Activated CD8-positive, alpha-beta memory T cell treated with anti-CD3 and anti-CD28 coated beads, Interleukin-2, amount 10 ng/mL, durations not matched to agents 7 days and 5 days (primary cell): ENCODE measurements around the gene DLX6. TPM values are rescaled to one million over a fixed set of nuclear protein-coding genes. Genes with fewer than 3 reads are reported as not detected.

Experiments used
- ATAC-seq: fragments of 150-1000 bp; cut with Tn5 transposase; one replicate; pipeline ENCODE4 v1.10.0; 2021; ENCODE audit warnings: moderate library complexity
- CTCF ChIA-PET: fragments of 350-600 bp; sonication (Branson Sonifier 250); formaldehyde crosslinking; loops from one replicate; lab custom pipeline; 2021; ENCODE audit warnings: antibody characterized with exemption; lab: Charles Lee
- DNase-seq: peaks from one replicate; pipeline ENCODE4 v3.0.0-alpha.2; 2020
- H3K27ac Mint-ChIP-seq: one replicate; pipeline ENCODE4 v1.8.0; 2021; ENCODE audit warnings: mild to moderate bottlenecking, mixed read lengths
- H3K27me3 Mint-ChIP-seq: one replicate; pipeline ENCODE4 v1.8.0; 2021; ENCODE audit warnings: mixed read lengths
- H3K36me3 Mint-ChIP-seq: one replicate; pipeline ENCODE4 v1.8.0; 2021; ENCODE audit warnings: mild to moderate bottlenecking, mixed read lengths
- H3K4me1 Mint-ChIP-seq: one replicate; pipeline ENCODE4 v1.8.0; 2021; ENCODE audit warnings: mixed read lengths
- H3K4me3 Mint-ChIP-seq: one replicate; pipeline ENCODE4 v1.8.0; 2021; ENCODE audit warnings: mild to moderate bottlenecking, moderate library complexity, mixed read lengths
- H3K9me3 Mint-ChIP-seq: one replicate; pipeline ENCODE4 v1.8.0; 2022; ENCODE audit warnings: low read depth, mixed read lengths
- total RNA-seq, 2 experiments: library from RNA; stranded (reverse); gene quantifications; one replicate each; pipeline ENCODE4 v1.2.3, GENCODE V29; 2021

Gene DLX6
- total RNA-seq, result not detected

DNA sequence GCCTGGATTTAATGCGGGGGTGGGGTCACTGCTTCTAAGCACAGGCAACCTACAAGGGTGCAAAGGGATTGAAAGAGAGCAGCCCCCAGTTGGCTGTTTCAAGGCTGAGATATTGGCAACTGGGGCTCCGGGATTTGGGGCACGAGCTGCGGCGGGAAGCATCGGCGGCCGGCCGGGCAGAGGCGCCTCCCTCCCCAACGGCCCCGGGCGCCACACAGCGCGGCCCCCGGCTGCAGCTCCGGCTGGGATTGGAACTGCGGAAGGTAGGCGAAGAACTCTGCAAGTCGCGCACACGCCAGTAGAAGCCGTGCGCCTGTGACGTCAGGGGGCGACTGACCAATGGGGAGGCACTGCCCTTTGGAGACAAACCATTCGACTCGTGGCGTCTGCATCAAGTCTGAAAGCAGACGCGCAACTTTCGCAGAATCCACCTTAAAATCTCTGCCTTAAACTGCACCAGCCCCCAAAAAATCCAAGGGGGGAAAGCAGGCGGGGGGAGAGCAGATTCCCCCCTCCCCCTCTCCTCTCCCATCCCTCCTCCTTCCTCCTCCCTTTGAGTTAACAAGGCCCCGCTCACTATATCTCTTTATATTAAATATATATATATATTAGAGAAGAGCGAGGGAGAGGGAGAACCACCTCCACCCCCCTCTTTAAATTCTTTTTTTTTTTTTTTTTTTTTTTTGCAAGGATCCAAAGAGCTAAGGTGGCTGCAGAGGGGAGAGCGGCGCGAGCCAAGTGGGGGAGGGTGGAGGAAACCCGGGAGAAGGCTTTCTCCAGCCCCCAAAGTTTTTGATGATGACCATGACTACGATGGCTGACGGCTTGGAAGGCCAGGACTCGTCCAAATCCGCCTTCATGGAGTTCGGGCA lies at the start of gene DLX6:
TSS of gene DLX6 (plus strand) at position 371 of the 872 bp plus-strand sequence. CDS start at position 796, 425 bp downstream.
- peaks cover 6% of the 10 kb centered on the region for H3K36me3 Mint-ChIP-seq
- peak within 1 kb of the TSS; percentile 50 for H3K4me3 Mint-ChIP-seq
- ATAC-seq (no peak), DNase-seq (peak; percentile 45)
- H3K27me3 Mint-ChIP-seq, result peaks cover 88% of the 10 kb centered on the region
- no peak within 1 kb of the TSS for H3K27ac Mint-ChIP-seq
- no peaks in the 10 kb centered on the region for H3K9me3 Mint-ChIP-seq
- H3K4me1 Mint-ChIP-seq, result peaks cover 8% of the 10 kb centered on the region
- CTCF ChIA-PET, result interaction anchor here (0.6 to 1.5 kb wide), 3 partner anchors 16 to 466 kb away, joined by 3 to 4 read pairs (median 4); no protein-coding TSS in a partner anchor

DNA sequence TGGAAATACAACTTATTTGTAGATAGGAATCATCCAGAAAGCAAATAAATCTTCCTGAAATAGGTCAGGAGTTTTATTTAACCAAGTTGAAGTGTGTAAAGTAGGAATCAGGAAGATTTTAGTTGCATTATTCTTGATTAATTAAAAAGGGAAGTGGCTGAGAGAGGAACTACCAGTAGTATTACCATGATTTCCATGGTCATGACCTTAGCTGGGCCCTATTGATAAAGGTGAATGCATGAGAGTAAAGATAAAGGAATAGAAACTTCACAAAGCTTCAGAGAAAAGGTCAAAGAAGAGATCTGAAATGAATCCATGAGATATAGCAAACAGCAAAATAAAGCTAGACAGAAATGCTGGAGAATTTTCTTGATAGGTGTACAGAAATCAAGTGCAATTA lies 46.2 kb upstream of the DLX6 start:
- Mint-ChIP-seq H3K4me3 (no peak overlapping the region), H3K27ac (no peak overlapping the region), H3K9me3 (no peaks in the 10 kb centered on the region), H3K4me1 (no peaks in the 10 kb centered on the region), H3K36me3 (no peaks in the 10 kb centered on the region), H3K27me3 (peaks cover 19% of the 10 kb centered on the region)
- no peak for ATAC-seq
- DNase-seq, result no peak
- CTCF ChIA-PET, result no interaction called here

DNA sequence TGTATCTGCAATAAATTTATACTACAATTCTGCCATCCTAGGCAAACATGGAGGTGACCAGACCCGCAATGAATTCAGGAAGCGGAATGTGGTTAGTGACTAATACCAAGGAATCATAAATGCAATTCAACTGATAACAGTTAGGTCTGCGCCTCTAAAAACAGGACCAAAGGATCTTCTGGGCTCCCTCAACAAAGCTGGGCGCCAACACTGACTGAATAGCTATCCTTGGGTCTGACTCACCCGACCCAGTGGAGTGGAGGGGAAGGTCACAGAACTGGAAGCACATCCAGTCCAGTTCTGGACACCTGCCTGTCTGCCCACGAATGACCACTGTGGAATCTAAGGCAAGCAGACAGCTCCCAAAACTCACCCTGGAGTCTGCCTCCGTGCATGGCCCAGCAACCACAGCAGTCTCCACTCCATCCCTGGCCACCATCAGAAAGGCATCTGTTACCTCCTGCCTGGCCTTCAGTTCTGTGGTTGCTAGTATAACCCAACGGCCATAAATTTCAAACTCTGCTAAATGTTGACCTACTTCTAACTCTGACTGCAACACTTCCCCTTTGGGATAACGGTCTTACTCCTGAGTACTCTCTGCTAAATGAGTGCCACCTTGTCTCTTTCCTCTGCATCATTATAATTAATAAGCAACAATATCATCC lies 43.0 kb upstream of the DLX6 start:
- Mint-ChIP-seq H3K9me3 (no peaks in the 10 kb centered on the region), H3K27me3 (peaks cover 22% of the 10 kb centered on the region), H3K4me3 (no peak overlapping the region), H3K27ac (no peak overlapping the region), H3K4me1 (no peaks in the 10 kb centered on the region), H3K36me3 (no peaks in the 10 kb centered on the region)
- ATAC-seq (no peak), DNase-seq (no peak)
- CTCF ChIA-PET, result no interaction called here

DNA sequence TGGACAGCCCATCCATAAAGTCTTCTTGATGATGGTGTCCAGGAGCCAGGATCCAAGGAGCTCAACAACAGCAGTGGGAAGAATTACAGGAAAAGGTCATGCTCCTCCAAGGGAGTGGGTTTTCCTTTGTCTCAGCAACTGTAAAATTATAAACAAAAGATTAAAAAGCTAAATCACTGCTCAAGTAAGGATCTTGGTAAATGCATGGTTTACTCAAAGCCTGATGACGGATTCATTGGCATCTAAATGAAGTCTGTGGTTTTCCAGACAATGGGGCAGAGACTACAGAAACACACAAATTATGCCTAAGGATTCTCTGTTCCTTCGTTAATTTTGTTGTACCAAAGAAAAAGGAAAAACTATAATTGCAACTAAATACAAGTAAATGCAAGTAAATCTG lies 36.4 kb upstream of the DLX6 start:
- ATAC-seq (no peak), DNase-seq (no peak)
- CTCF ChIA-PET, result no interaction called here
- no peaks in the 10 kb centered on the region for H3K9me3 Mint-ChIP-seq
- H3K27me3 Mint-ChIP-seq, result peaks cover 30% of the 10 kb centered on the region
- H3K27ac Mint-ChIP-seq, result no peak overlapping the region
- H3K4me1 Mint-ChIP-seq, result no peaks in the 10 kb centered on the region
- no peak overlapping the region for H3K4me3 Mint-ChIP-seq
- H3K36me3 Mint-ChIP-seq, result no peaks in the 10 kb centered on the region

DNA sequence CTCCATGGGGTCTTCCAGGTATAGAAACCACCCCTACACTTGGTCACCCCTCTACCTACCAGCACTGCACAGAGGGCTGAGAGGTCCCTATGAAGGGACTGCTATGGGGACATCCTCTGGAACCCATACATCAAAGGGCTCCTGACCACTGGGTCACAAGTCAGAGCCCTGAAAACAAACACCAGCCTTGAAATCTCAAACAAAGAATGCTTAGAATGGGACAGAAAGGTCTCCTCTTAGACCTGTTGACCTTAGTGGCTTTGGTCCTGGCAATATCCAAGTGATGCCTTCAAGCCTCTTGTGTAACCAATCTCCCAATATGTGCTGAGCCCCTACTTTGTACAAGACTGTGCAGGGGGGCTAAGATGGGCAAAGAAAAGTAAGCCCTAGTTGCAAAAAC lies 34.6 kb upstream of the DLX6 start:
- H3K4me3 Mint-ChIP-seq, result no peak overlapping the region
- no peak for ATAC-seq
- H3K4me1 Mint-ChIP-seq, result no peaks in the 10 kb centered on the region
- no peaks in the 10 kb centered on the region for H3K9me3 Mint-ChIP-seq
- H3K27me3 Mint-ChIP-seq, result peaks cover 24% of the 10 kb centered on the region
- H3K27ac Mint-ChIP-seq, result no peak overlapping the region
- H3K36me3 Mint-ChIP-seq, result no peaks in the 10 kb centered on the region
- no peak for DNase-seq
- CTCF ChIA-PET, result no interaction called here

DNA sequence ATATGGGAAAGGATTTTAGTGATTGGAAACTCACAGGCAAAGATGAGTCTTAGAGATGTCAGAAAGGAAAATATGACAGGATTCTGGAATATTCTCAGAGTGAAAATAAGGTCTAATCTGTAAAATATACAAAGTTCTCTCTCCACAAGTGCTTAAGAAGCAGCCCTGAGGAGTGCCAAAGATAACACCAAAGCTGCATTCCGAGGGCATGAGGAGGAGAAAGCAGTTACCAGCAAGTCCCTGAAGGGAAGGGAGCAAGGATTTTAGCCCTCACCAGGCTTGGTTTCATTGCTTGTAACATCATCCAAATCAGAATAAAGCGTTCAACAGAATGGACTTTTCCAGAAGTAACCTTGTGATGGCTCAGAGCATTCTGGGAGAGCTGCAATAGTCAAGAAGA lies 31.4 kb upstream of the DLX6 start:
- no peak for DNase-seq

DNA sequence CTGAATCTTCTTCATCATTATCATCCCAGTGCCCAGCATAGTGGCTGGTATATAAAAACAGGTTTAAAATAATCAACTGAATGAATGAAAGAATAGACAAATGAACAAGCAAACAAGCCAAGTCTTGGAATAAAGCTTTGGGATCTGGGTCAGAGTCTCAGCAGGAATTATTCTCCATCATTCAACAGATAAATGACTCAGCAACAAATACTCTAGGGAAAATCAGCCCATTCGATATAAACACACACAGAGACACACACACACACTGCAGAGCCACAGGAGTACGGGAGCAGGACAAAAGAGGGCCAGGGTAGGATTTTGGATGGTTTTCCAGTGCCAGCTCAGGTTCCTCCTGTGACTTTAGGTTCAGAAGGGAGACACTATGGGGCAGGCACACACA lies 29.2 kb upstream of the DLX6 start:
- Mint-ChIP-seq H3K9me3 (no peaks in the 10 kb centered on the region), H3K4me3 (no peak overlapping the region), H3K36me3 (no peaks in the 10 kb centered on the region), H3K4me1 (no peaks in the 10 kb centered on the region), H3K27ac (no peak overlapping the region), H3K27me3 (peaks cover 21% of the 10 kb centered on the region)
- ATAC-seq, result no peak
- DNase-seq, result no peak
- CTCF ChIA-PET, result no interaction called here

More for the DNA sequence above, 31.4 kb upstream of the DLX6 start:
- Mint-ChIP-seq H3K27me3 (peaks cover 27% of the 10 kb centered on the region), H3K27ac (no peak overlapping the region), H3K36me3 (no peaks in the 10 kb centered on the region), H3K9me3 (no peaks in the 10 kb centered on the region), H3K4me1 (no peaks in the 10 kb centered on the region), H3K4me3 (no peak overlapping the region)
- ATAC-seq, result no peak
- CTCF ChIA-PET, result no interaction called here

DNA sequence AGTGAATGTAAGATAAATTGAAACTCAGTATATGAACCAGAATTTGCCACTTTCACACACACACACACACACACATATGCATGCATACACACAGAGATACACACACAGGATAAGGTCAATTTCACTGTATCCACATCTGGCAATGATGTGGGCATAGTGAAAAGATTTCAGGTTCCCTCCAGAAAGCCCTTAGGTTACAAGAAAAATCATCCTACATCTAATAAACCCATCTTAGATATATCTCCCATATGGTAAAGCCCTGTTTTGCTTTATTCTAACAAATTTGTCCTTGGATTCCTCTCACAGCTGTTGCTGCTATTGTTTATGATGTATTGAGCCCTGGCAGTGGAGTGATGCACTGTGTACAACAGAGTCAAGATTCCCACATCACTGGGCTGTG lies 27.9 kb upstream of the DLX6 start:
- DNase-seq (no peak), ATAC-seq (no peak)
- Mint-ChIP-seq H3K9me3 (no peaks in the 10 kb centered on the region), H3K27me3 (peaks cover 23% of the 10 kb centered on the region), H3K27ac (no peak overlapping the region), H3K4me3 (no peak overlapping the region), H3K36me3 (no peaks in the 10 kb centered on the region), H3K4me1 (no peaks in the 10 kb centered on the region)
- CTCF ChIA-PET, result no interaction called here

DNA sequence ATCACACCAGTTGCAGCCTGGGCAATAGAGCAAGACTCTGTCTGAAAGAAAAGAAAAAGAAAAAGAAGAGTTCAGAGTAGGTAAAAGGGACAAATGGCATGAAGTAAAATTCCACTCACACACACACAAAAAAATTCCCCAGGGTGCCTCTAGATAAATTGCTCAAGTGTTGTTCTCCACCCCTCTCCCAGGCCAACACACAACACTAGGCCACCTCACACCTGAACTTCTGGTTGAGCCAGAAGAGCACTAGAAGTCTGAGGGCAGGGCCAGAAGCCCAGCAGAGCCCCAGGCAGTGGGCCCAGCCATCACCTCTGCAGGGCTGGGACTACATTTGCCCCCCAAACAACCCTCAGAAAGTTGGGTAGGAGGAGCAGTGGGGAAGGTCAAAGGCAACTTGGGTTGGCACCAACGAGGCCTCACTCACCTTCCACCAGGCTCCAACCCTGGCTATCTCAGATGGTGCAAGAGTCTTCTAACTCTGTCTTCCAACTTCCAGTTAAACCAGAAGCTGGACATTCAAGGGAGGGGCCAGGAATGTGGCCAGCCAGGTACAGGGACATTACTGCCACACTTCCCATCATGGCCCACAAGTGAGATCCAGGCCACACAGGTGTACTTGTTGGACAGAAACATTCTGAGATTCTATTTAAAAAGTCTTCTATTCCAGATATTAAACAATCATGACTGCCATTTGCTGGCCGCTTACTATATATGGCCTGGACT lies 25.6 kb upstream of the DLX6 start:
- peaks cover 29% of the 10 kb centered on the region for H3K27me3 Mint-ChIP-seq
- no peaks in the 10 kb centered on the region for H3K36me3 Mint-ChIP-seq
- ATAC-seq, result no peak
- no peaks in the 10 kb centered on the region for H3K4me1 Mint-ChIP-seq
- CTCF ChIA-PET, result no interaction called here
- no peak overlapping the region for H3K27ac Mint-ChIP-seq
- no peaks in the 10 kb centered on the region for H3K9me3 Mint-ChIP-seq
- H3K4me3 Mint-ChIP-seq, result no peak overlapping the region
- no peak for DNase-seq

DNA sequence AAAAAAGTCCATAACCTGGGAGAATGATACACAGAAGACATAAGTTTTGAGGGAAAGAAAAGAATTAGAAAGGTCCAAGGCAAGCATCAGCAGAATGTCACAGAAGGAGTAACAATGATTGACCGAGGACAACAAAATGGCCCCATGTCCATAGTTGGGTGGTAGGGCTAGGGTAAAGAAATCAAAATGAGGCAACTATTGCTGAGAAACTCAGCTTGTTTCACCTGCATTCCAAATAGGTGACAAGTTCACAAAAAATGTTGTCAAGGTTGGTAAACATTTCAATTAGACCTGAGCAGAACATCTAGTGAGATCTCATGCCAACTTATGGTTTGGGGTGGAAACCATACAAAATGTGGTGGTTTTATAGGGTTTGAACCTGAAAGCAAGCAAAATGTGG lies 22.8 kb upstream of the DLX6 start:
- H3K27me3 Mint-ChIP-seq, result peaks cover 39% of the 10 kb centered on the region
- no peak for DNase-seq

DNA sequence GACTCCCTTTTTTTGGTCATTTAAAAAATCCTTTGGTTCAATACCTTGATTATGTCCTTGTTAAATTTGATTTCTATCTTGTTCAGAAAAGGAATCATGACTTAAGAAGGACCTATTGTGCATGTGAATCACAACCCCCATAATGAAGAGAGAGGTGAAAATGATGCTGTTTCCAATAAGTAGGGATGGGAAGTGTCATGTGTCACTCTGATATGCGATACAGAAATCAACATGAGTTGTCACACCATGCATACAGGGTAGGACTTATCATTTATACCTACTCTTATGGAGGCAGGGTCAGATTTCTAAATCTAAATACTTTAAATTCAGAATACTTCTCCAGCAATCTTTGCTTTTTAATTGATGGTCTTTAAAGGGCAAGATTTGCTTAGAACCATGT lies 19.4 kb upstream of the DLX6 start:
- Mint-ChIP-seq H3K4me1 (no peaks in the 10 kb centered on the region), H3K27me3 (peaks cover 64% of the 10 kb centered on the region), H3K9me3 (no peaks in the 10 kb centered on the region)

More for the DNA sequence above, 22.8 kb upstream of the DLX6 start:
- no peak for ATAC-seq
- CTCF ChIA-PET, result no interaction called here
- Mint-ChIP-seq H3K9me3 (no peaks in the 10 kb centered on the region), H3K27ac (no peak overlapping the region), H3K36me3 (no peaks in the 10 kb centered on the region), H3K4me3 (no peak overlapping the region), H3K4me1 (no peaks in the 10 kb centered on the region)

DNA sequence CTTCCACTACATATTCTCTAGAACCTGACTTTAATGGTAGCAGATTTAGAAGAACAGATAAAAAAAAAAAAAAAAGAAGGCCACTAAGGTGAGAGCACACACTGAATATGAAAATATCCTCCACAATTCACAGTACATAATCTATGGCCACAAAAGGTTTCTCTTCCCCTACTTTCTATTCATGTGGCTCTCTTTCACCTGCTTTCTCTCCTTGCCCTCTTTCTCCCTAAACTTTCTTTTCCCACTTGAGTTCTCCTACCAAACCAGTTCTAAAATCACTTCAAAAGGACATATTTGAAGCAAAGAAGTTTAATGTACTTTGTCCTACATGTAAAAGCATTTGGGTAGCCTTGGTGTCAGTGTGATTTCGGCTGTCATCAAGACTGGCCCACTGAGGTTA lies 18.5 kb upstream of the DLX6 start:
- H3K4me1 Mint-ChIP-seq, result no peaks in the 10 kb centered on the region
- DNase-seq (no peak), ATAC-seq (no peak)
- H3K36me3 Mint-ChIP-seq, result no peaks in the 10 kb centered on the region
- H3K9me3 Mint-ChIP-seq, result no peaks in the 10 kb centered on the region
- CTCF ChIA-PET, result interaction anchor here (0.6 to 3.6 kb wide), 2 partner anchors 40 to 937 kb away, joined by 3 to 16 read pairs; no protein-coding TSS in a partner anchor
- peaks cover 69% of the 10 kb centered on the region for H3K27me3 Mint-ChIP-seq
- H3K27ac Mint-ChIP-seq, result no peak overlapping the region
- H3K4me3 Mint-ChIP-seq, result no peak overlapping the region

More for the DNA sequence above, 19.4 kb upstream of the DLX6 start:
- no peak for DNase-seq
- ATAC-seq, result no peak
- CTCF ChIA-PET, result no interaction called here
- no peaks in the 10 kb centered on the region for H3K36me3 Mint-ChIP-seq
- H3K4me3 Mint-ChIP-seq, result no peak overlapping the region
- H3K27ac Mint-ChIP-seq, result no peak overlapping the region

DNA sequence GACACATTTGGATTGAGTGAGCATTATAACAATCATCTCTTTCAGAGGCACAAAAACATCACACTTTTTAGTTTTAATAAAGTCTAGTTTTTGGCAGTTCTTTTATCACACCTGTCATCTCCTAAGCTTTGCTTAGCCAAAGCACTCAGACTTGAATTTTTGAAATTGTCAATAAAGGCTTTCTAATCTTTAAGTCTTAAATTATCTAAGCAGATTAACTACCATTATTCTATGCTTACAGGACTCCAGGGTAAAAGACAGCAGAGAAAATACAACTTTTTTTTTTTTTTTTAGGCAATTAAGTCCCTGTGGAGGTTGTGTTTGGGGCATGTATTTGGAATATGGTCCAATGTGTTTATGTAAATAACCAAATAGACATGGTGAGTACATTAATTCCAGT lies 17.6 kb upstream of the DLX6 start:
- no peak for DNase-seq
- Mint-ChIP-seq H3K27me3 (peaks cover 73% of the 10 kb centered on the region), H3K4me3 (no peak overlapping the region), H3K27ac (no peak overlapping the region), H3K36me3 (no peaks in the 10 kb centered on the region), H3K9me3 (no peaks in the 10 kb centered on the region), H3K4me1 (no peaks in the 10 kb centered on the region)
- CTCF ChIA-PET, result interaction anchor here (0.6 to 3.6 kb wide), 2 partner anchors 39 to 938 kb away, joined by 3 to 16 read pairs; no protein-coding TSS in a partner anchor
- ATAC-seq, result no peak
